ENCODE data around the gene PRF1. TPM values are rescaled to one million over a fixed set of nuclear protein-coding genes. Genes with fewer than 3 reads are reported as not detected.
"Not testable (repeated sequence)": the region's sequence is repeated elsewhere in the genome, so short reads cannot be mapped to it uniquely, and the experiment has no call there.

PRF1 gene
- polyA plus RNA-seq, 1 experiment, result not detected

GRCh38 chr10:70582793-70583668 is 19.5 kb downstream of the PRF1 start:
- Histone ChIP-seq H3K27me3 (ENCODE audit: control insufficient read depth, insufficient read depth, low read length) (peaks cover 25% of the 10 kb centered on the region), H3K27ac (ENCODE audit: low read depth, low read length) (no peak overlapping the region), H3K4me3 (ENCODE audit: low read depth, low read length) (no peak overlapping the region), H3K9me3 (ENCODE audit: control insufficient read depth, insufficient read depth, low read length) (no peaks in the 10 kb centered on the region)
- TF ChIP-seq CTCF (IDR thresholded peaks at IDR 0.05; ENCODE audit: low read depth, low read length), result no peak
- no peak for DNase-seq (ENCODE audit: low read depth, low spot score)
- CTCF ChIA-PET, result no interaction called here
- POLR2A ChIA-PET, result no interaction called here

GRCh38 chr10:70581176-70581575 is 21.4 kb downstream of the PRF1 start:
- H3K27me3 ChIP-seq (ENCODE audit: control insufficient read depth, insufficient read depth, low read length), result peaks cover 20% of the 10 kb centered on the region
- H3K9me3 ChIP-seq (ENCODE audit: control insufficient read depth, insufficient read depth, low read length); CTCF ChIA-PET; H3K4me3 ChIP-seq (ENCODE audit: low read depth, low read length); POLR2A ChIA-PET; H3K27ac ChIP-seq (ENCODE audit: low read depth, low read length); DNase-seq (ENCODE audit: low read depth, low spot score): not testable (repeated sequence)

GRCh38 chr10:70579234-70580002 is 23.1 kb downstream of the PRF1 start:
- Histone ChIP-seq H3K9me3 (ENCODE audit: control insufficient read depth, insufficient read depth, low read length) (no peaks in the 10 kb centered on the region), H3K27ac (ENCODE audit: low read depth, low read length) (no peak overlapping the region), H3K4me3 (ENCODE audit: low read depth, low read length) (no peak overlapping the region), H3K27me3 (ENCODE audit: control insufficient read depth, insufficient read depth, low read length) (peaks cover 11% of the 10 kb centered on the region)
- CTCF ChIA-PET, result no interaction called here
- POLR2A ChIA-PET, result no interaction called here
- no peak for TF ChIP-seq CTCF (IDR thresholded peaks at IDR 0.05; ENCODE audit: low read depth, low read length)
- DNase-seq (ENCODE audit: low read depth, low spot score), result no peak

GRCh38 chr10:70578371-70578947 is 24.1 kb downstream of the PRF1 start:
- peak; percentile 45 for DNase-seq (ENCODE audit: low read depth, low spot score)
- H3K27ac ChIP-seq (ENCODE audit: low read depth, low read length), result peak overlapping the region; percentile 43
- TF ChIP-seq CTCF (IDR thresholded peaks at IDR 0.05; ENCODE audit: low read depth, low read length), result no peak
- H3K27me3 ChIP-seq (ENCODE audit: control insufficient read depth, insufficient read depth, low read length), result peaks cover 3% of the 10 kb centered on the region
- no peaks in the 10 kb centered on the region for H3K9me3 ChIP-seq (ENCODE audit: control insufficient read depth, insufficient read depth, low read length)
- ChIA-PET POLR2A (no interaction called here), CTCF (no interaction called here)
- H3K4me3 ChIP-seq (ENCODE audit: low read depth, low read length), result no peak overlapping the region

- TF ChIP-seq CTCF (IDR thresholded peaks at IDR 0.05; ENCODE audit: low read depth, low read length), result no peak
- no peak overlapping the region for H3K27ac ChIP-seq (ENCODE audit: low read depth, low read length)
- H3K9me3 ChIP-seq (ENCODE audit: control insufficient read depth, insufficient read depth, low read length), result no peaks in the 10 kb centered on the region
- POLR2A ChIA-PET, result no interaction called here
- H3K27me3 ChIP-seq (ENCODE audit: control insufficient read depth, insufficient read depth, low read length), result no peaks in the 10 kb centered on the region
- H3K4me3 ChIP-seq (ENCODE audit: low read depth, low read length), result no peak overlapping the region
- DNase-seq (ENCODE audit: low read depth, low spot score), result no peak
- CTCF ChIA-PET, result interaction anchor here (0.7 to 2.5 kb wide), 4 partner anchors 18 to 243 kb away, joined by 3 to 6 read pairs (median 3); no protein-coding TSS in a partner anchor
Measured at GRCh38 chr10:70576803-70577517, 25.6 kb downstream of the PRF1 start.

Data from AG04450 (cell line).